Posterior vena cava (tissue), 2 donors: ENCODE results near the gene PRPF40B. TPM values are rescaled to one million over a fixed set of nuclear protein-coding genes. Genes with fewer than 3 reads are reported as not detected.

Experiments used
- DNase-seq: peaks from one replicate; pipeline ENCODE4 v3.0.0-alpha.2; 2020; ENCODE audit warnings: low spot score
- intact Hi-C, 2 donors: fragments of 100-400 bp; cut with DNase I; formaldehyde crosslinking; loops; one replicate each; pipeline versions ENCODE4 v1.14.1 to v1.14.2; 2022 to 2023
- total RNA-seq, 2 donors: library from RNA; stranded (reverse); fragmentation: NEBNext Ultra II Directional; extraction: Animal tissue kit (Norgen Biotek cat#: 25700); gene quantifications; one replicate each; pipeline ENCODE4 v1.2.1, GENCODE V29; 2021
- donor health status: DM: yes; HTN: yes; CAD: no.
- donor health status: DM: yes; HTN: yes; CAD: no.

The PRPF40B gene
- total RNA-seq, 2 donors from 2014 or later: 16.2 to 20.7 TPM

DNA sequence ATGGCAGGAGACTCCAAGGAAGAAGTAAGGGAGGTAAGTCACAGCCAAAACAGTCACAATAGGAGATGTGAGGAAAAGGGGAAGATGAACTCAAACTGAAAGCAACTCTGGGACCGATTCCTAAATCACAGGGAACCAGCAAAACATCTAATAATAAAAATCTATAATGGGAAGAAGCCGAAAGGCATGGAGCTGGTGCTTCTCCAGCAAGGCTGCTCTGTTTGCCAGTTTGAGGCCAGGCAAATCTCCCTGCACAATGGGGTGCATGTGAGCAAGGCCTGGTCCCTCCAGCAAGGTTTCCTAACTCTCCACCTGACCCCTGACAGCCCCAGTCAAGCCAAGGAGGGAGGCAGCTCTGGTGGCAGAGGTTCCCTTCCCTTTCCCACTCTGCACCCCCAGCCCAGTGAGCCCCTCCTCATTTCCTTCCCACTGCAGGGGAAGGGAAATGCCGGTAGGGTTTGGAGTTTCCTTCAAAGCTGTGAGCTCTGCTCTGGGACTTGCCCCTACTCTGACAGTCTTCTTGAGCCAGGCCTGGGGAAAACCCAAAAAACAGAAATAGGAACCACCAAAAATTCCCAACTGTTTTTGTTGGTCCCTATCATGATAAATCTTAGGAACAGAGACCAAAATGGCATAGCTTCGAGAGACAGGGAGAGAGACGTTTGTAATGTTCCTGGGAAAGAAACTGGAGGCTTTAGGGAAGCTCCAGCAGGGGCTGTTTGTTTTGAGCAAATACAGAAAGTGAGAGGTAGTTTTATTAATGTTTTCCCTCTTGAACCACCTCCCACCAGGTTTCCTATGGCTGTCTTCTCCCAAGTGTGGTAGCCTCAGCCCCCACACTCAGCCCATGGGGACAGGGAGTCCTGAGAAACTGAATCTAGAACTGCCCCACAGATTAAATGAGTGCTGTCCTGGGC, 49.2 kb downstream of the PRPF40B start:
- intact Hi-C loops: no loop called here
- DNase-seq: no peak

DNA sequence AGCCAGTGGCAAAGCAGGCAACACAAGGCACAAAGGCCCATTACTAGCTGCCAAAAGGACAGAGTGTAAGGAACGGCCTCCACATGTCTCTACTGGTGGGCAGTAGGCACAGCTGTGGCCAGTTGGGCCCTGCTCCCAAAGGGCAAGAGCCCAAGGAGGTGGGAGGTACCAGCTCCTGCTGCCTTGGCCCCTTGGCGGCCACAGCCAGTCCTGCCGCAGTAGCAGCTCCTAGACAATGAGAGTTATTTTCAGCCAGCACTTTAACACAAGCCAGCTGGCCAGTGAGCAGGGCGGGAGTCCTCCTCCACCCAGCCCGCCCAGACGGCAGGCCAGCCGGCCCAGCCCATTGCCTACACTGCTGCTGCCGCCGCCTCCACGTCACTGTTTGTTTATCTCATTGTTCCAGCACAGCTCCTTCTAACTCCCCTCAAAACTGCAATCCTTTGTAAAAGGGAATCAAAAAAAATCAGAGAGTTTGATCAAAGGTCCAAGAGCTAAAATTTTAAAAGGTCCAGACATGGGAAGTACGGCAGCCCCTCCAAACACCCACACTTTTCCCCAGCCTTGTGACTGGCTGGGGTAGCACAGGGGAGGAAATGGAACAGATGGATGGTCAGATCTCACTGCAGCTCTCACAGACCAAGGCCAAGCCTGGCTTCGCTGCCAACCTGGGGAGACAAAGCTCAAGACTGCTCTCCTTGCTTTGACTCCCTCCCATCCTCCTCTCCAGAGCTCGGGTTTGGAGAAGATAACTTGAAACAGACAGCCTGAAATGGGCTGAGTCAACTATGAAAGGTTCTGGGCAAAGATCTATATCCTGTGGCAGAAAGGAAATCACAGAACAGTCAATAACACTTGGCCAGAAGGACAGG, 50.3 kb downstream of the PRPF40B start:
- DNase-seq: peak; percentile 97
- intact Hi-C loops: no loop called here

GRCh38 chr12:49674318-49674981, 51.1 kb downstream of the PRPF40B start:
- no peak for DNase-seq
- intact Hi-C loops: no loop called here

- DNase-seq: no peak
- intact Hi-C loops: no loop called here
Observed at GRCh38 chr12:49675137-49675536, 51.8 kb downstream of the PRPF40B start.

DNA sequence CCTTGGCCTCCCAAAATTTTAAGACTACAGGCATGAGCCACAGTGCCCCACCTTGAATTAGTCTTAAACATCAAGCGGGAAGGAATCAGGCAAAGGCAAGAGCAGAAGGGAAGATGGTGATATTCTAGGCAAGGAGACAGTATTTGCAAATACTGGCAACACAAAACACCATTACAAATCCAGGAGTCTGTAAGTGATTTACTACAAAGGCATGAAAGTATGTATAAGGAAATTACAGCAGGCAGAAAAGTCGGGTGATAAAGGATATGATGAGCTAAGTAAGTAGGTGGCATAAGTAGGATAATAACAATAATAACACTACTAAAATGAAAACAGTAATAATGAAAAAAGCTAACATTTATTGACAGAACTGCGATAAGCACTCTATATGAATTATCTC, 55.4 kb downstream of the PRPF40B start:
- no peak for DNase-seq
- intact Hi-C loops: no loop called here

- intact Hi-C loops: no loop called here
- no peak for DNase-seq
Observed at GRCh38 chr12:49680075-49680474, 56.7 kb downstream of the PRPF40B start.

- no peak for DNase-seq
- intact Hi-C loops: no loop called here
Observed at GRCh38 chr12:49683599-49684309, 60.4 kb downstream of the PRPF40B start.

- intact Hi-C loops: no loop called here
- no peak for DNase-seq
Observed at GRCh38 chr12:49684310-49684854, 61.0 kb downstream of the PRPF40B start.

GRCh38 chr12:49687941-49688340, 64.6 kb downstream of the PRPF40B start:
- no peak for DNase-seq
- intact Hi-C loops: no loop called here

DNA sequence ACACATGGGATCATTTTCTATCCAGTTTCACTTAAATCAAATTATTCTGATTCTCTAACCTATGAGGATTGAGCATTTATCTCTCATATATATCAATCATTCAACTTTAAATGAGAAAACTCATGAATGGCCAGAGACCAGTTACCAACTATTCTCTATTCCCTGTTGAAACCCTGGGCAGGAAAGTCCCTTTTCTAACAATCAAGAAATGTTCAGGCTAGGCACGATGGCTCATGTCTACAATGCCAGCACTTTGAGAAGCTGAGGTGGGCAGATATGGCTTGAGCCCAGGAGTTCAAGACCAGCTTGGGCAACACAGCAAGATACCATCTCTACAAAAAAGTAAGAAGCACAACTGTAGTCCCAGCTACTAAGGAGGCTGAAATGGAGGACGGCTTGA, 65.9 kb downstream of the PRPF40B start:
- intact Hi-C loops: no loop called here
- no peak for DNase-seq

GRCh38 chr12:49689785-49690184, 66.4 kb downstream of the PRPF40B start:
- intact Hi-C loops: no loop called here
- no peak for DNase-seq

DNA sequence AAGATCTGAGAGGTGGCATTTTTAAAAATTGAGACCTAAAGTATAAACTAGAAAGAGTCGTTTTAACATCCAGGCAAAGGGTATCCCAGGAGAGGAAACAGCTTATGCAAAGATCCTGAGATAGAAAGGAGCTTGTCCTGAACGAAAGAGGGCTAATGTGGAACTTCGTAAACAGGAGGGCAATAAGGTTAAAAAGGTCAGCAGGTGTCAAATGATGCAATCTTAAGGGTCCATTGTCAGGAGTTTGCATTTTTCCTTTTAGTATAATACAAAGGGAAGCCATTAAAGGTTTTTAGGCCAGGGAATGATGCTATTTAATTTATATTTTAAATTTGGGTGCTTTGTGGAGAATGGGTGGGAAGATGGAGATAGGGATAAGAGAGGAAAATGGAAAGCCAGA, 69.5 kb downstream of the PRPF40B start:
- no peak for DNase-seq
- intact Hi-C loops: no loop called here

GRCh38 chr12:49693931-49694444, 70.6 kb downstream of the PRPF40B start:
- intact Hi-C loops: no loop called here
- DNase-seq: no peak

Other genes with a start within 250 kb of the PRPF40B start
- under 1 TPM; 0.10 to 0.28 TPM for gene KCNH3, start 84.5 kb upstream of the PRPF40B start, total RNA-seq
- gene MCRS1, start 55.4 kb upstream of the PRPF40B start, total RNA-seq: 10 to 100 TPM; 37.3 to 38.1 TPM
- gene FAM186B, start 17.9 kb upstream of the PRPF40B start, total RNA-seq: under 1 TPM in 1 of 2 donors, not detected in 1; 0.14 TPM
- 10 to 100 TPM; 16.6 to 27.9 TPM for gene FMNL3, start 83.8 kb downstream of the PRPF40B start, total RNA-seq
- 100 to 1,000 TPM; 285 to 313 TPM for gene TMBIM6, start 118.0 kb downstream of the PRPF40B start, total RNA-seq
- gene NCKAP5L, start 204.9 kb downstream of the PRPF40B start, total RNA-seq: 10 to 100 TPM; 16.2 to 22.4 TPM
- gene BCDIN3D, start 219.5 kb downstream of the PRPF40B start, total RNA-seq: 1 to 10 TPM; 2.5 to 4.0 TPM